SK-N-MC (cell line): ENCODE measurements around the gene MLN.

ENCODE experiments used
- EZH2 ChIP-seq: fragments of 200-600 bp; sonication (generic); IDR thresholded peaks from one replicate; pipeline ENCODE4 v1.6.1; 2017; ENCODE audit warnings: antibody characterized with exemption
- POLR2AphosphoS5 ChIP-seq: IDR thresholded peaks from 2 replicates; pipeline ENCODE4 v1.6.1; 2012; ENCODE audit warnings: mild to moderate bottlenecking, low read depth, low read length, borderline replicate concordance

DNA sequence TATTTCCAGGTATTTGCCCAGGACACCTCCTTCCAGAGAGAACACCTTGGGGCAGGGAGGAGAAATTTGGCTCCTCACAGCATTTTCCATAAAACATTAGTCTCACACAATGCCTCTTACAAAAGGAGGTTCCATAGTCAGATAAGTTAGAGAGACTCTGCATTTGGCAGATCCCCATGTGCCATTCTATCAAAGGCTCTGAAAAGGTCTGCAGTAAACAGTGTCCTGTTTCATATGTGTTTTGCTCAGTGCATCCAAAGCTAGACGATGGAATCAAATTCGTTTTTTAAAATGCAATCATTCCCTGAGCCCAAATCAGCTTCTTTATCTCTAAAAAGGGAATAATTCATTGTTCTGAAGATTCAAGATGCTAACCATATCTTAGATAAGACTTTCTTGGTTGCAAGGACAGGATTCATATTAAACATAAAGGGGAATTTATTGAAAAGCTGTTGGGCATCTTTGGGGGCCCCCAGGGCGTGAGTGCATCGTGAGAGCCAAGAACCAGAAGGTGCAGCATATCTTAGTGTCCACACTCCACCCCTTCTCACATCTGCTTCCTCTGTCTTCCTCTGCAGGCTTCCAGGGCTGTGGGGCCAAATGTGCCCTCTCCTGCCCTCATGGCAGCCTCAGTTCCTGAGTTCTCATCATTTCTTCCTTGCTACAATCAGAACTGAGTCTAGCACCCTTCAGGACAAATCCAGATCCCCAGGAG is 41.4 kb upstream of the MLN start:
- no peak for TF ChIP-seq POLR2AphosphoS5
- TF ChIP-seq EZH2 = no peak
